A673 (cell line): ENCODE measurements around the gene TNS3.

ENCODE experiments used
- EZH2 ChIP-seq: fragments of 200-600 bp; sonication (generic); IDR thresholded peaks from 2 replicates; pipeline ENCODE4 v1.6.1; 2017; ENCODE audit warnings: borderline replicate concordance, low read depth, mild to moderate bottlenecking, mixed read lengths, antibody characterized with exemption, low read length; ENCODE audit not compliant: poor library complexity, severe bottlenecking
- TF ChIP-seq, protein P1 (sequence below): fragments of 300-800, 200-600 bp; sonication (generic); conservative IDR thresholded peaks from 2 replicates; pipeline ENCODE4 v1.5.1; 2017; ENCODE audit warnings: low read depth, mild to moderate bottlenecking, antibody characterized with exemption, low read length, moderate library complexity, mixed read lengths

- no peak for TF ChIP-seq EZH2
- TF ChIP-seq, protein P1, sequence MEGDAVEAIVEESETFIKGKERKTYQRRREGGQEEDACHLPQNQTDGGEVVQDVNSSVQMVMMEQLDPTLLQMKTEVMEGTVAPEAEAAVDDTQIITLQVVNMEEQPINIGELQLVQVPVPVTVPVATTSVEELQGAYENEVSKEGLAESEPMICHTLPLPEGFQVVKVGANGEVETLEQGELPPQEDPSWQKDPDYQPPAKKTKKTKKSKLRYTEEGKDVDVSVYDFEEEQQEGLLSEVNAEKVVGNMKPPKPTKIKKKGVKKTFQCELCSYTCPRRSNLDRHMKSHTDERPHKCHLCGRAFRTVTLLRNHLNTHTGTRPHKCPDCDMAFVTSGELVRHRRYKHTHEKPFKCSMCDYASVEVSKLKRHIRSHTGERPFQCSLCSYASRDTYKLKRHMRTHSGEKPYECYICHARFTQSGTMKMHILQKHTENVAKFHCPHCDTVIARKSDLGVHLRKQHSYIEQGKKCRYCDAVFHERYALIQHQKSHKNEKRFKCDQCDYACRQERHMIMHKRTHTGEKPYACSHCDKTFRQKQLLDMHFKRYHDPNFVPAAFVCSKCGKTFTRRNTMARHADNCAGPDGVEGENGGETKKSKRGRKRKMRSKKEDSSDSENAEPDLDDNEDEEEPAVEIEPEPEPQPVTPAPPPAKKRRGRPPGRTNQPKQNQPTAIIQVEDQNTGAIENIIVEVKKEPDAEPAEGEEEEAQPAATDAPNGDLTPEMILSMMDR = no peak
Observed at GRCh38 chr7:47478017-47478344, 103.9 kb downstream of the TNS3 start.
